Measurements from ENCODE around the gene SEMA5B. TPM values are rescaled to one million over a fixed set of nuclear protein-coding genes. Genes with fewer than 3 reads are reported as not detected.
A peak's percentile ranks its signal among the peaks of the same experiment; 100 is the strongest.

SEMA5B gene
- total RNA-seq, 1 donor from 2014 or later, result 68.8 TPM

- no peak for DNase-seq (ENCODE audit: low spot score)
- Mint-ChIP-seq H3K27ac (ENCODE audit: unreplicated experiment) (no peak overlapping the region), H3K4me1 (ENCODE audit: low read depth) (peaks cover 46% of the 10 kb centered on the region), H3K9me3 (ENCODE audit: low read depth) (no peaks in the 10 kb centered on the region), H3K4me3 (ENCODE audit: unreplicated experiment) (no peak overlapping the region), H3K36me3 (ENCODE audit: low read depth) (peaks cover 5% of the 10 kb centered on the region), H3K27me3 (ENCODE audit: low read depth) (no peaks in the 10 kb centered on the region)
- TF ChIP-seq CTCF (IDR thresholded peaks at IDR 0.05), result no peak
Observed at GRCh38 chr3:122942239-122942638, 85.3 kb downstream of the SEMA5B start.

DNA sequence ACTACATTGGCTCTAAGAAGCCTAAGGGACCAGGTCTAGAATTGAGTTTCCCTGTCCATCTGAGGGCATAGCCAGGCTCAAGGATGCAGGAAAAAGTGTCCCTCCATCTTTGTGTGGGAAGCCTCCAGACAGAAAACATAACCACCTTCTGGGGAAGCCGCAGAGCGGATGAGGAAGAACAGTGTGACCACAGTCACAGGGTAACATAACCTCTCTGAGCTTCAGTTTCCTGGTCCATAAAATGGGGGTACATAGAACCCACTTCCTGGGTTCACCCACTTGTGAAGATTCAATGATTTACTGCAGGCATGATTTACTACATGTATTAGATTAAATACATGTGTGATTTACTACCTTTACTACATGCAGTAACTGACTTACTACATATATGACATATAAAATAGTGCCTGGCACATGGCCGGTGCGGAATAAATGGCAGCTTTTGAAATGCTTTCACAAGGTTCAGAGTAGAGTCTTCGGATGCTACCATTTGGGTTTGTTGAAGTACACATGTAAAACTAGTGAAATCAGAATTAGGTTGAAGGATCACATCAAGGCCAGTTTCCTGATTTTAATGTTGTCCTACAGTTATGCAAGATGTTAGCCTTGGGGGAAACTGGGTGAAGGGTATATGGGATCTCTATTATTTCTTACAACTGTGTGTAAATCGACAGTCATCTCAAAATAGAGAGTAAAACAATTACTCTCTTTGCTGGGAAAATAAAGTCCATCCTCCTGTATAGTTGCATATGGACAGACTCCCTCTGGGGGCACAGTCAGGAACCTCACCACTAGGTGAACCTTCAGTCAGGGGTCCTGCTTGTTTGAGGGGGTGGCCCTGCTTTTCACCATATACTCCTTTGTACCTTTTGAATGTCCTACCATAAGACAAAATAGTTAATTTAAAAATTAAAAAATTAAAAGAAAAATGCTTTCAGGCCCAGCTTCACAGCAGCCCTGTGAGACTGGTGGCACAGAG lies 86.0 kb downstream of the SEMA5B start:
- Mint-ChIP-seq H3K4me3 (ENCODE audit: unreplicated experiment) (no peak overlapping the region), H3K27ac (ENCODE audit: unreplicated experiment) (no peak overlapping the region), H3K9me3 (ENCODE audit: low read depth) (no peaks in the 10 kb centered on the region), H3K4me1 (ENCODE audit: low read depth) (peaks cover 39% of the 10 kb centered on the region), H3K27me3 (ENCODE audit: low read depth) (peaks cover 1% of the 10 kb centered on the region), H3K36me3 (ENCODE audit: low read depth) (peaks cover 5% of the 10 kb centered on the region)
- peak; percentile 67 for TF ChIP-seq CTCF (IDR thresholded peaks at IDR 0.05)
- no peak for DNase-seq (ENCODE audit: low spot score)

- peaks cover 9% of the 10 kb centered on the region for H3K36me3 Mint-ChIP-seq (ENCODE audit: low read depth)
- H3K9me3 Mint-ChIP-seq (ENCODE audit: low read depth), result no peaks in the 10 kb centered on the region
- peaks cover 1% of the 10 kb centered on the region for H3K27me3 Mint-ChIP-seq (ENCODE audit: low read depth)
Observed at GRCh38 chr3:122940628-122941086, 86.9 kb downstream of the SEMA5B start.

GRCh38 chr3:122938783-122939425 lies 88.7 kb downstream of the SEMA5B start:
- H3K27me3 Mint-ChIP-seq (ENCODE audit: low read depth), result peaks cover 1% of the 10 kb centered on the region
- no peak for TF ChIP-seq CTCF (IDR thresholded peaks at IDR 0.05)
- no peak overlapping the region for H3K27ac Mint-ChIP-seq (ENCODE audit: unreplicated experiment)
- peaks cover 15% of the 10 kb centered on the region for H3K4me1 Mint-ChIP-seq (ENCODE audit: low read depth)
- DNase-seq (ENCODE audit: low spot score), result no peak
- peaks cover 9% of the 10 kb centered on the region for H3K36me3 Mint-ChIP-seq (ENCODE audit: low read depth)
- no peak overlapping the region for H3K4me3 Mint-ChIP-seq (ENCODE audit: unreplicated experiment)
- H3K9me3 Mint-ChIP-seq (ENCODE audit: low read depth), result no peaks in the 10 kb centered on the region

More at GRCh38 chr3:122940628-122941086, 86.9 kb downstream of the SEMA5B start:
- Mint-ChIP-seq H3K4me1 (ENCODE audit: low read depth) (peaks cover 33% of the 10 kb centered on the region), H3K4me3 (ENCODE audit: unreplicated experiment) (no peak overlapping the region), H3K27ac (ENCODE audit: unreplicated experiment) (peak overlapping the region; percentile 49)
- no peak for TF ChIP-seq CTCF (IDR thresholded peaks at IDR 0.05)
- no peak for DNase-seq (ENCODE audit: low spot score)

GRCh38 chr3:122937745-122938144 lies 89.8 kb downstream of the SEMA5B start:
- TF ChIP-seq CTCF (IDR thresholded peaks at IDR 0.05), result no peak
- Mint-ChIP-seq H3K36me3 (ENCODE audit: low read depth) (peaks cover 17% of the 10 kb centered on the region), H3K27me3 (ENCODE audit: low read depth) (peaks cover 9% of the 10 kb centered on the region), H3K9me3 (ENCODE audit: low read depth) (no peaks in the 10 kb centered on the region), H3K4me1 (ENCODE audit: low read depth) (peaks cover 6% of the 10 kb centered on the region), H3K4me3 (ENCODE audit: unreplicated experiment) (no peak overlapping the region), H3K27ac (ENCODE audit: unreplicated experiment) (peak overlapping the region; percentile 33)
- DNase-seq (ENCODE audit: low spot score), result no peak
